ENCODE results near the gene TMEM114. TPM values are rescaled to one million over a fixed set of nuclear protein-coding genes. Genes with fewer than 3 reads are reported as not detected.

The TMEM114 gene
- total RNA-seq (2014; rRNA removed; shearing (Covaris generic)) (not detected in 2 replicates), polyA plus RNA-seq (2016; fragmentation: Nextera tagmentation; extraction: Ambion mirVana) (not detected in 2 replicates)

DNA sequence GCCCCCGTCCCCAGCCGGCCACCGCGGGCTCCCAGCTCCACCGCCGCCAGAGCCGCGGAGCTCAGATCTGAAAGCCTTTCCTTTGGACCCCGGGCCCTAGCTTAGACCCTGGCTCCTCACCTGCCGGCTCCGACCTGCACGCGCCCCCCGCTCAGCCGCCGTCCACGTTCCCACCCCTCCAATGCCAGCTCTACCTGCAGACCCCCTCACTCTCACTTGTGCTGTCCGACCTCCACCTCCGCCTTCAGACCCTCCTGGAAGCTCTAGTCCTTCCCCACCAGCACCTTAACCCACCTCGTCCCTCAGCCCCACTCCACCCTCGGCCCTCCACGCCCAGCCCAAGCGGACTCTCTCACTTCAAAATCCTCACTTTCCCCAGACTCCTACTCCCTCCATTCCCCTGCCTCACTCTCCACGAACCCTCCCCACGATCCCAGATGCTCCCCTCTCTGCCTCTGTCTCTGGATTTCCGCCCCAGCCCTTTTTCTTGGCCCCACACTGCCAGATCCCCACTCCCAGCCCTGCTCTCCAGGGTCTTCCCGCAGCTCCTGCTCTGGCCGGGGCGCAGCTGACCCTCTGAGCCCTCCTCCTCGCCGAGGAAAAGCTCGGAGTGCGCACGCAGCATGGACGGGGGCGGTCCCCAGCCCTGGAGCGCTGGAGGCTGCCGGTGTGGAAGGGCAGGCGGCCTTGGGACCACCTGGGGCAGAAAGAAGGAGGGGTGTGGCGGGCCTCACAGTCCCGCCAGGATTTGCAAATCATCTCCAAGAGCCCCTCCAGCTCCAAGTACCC, at the start of gene TMEM114:
Gene TMEM114 (minus strand): TSS at position 612 of the 789 bp plus-strand sequence. CDS start 673 bp downstream, outside the sequence.
- Histone ChIP-seq H3K27me3 (replicated peaks; ENCODE audit: insufficient read depth) (peaks cover 40% of the 10 kb centered on the region), H3K4me2 (ENCODE audit: unreplicated experiment) (no peak within 1 kb of the TSS), H3F3A (ENCODE audit: insufficient read depth) (no peaks in the 10 kb centered on the region), H3K9me2 (ENCODE audit: insufficient read depth) (no peaks in the 10 kb centered on the region), H3K9me3 (ENCODE audit: low read depth) (no peaks in the 10 kb centered on the region), H3K27ac (no peak within 1 kb of the TSS), H3K9ac (no peak within 1 kb of the TSS), H3K4me3 (no peak within 1 kb of the TSS), H3K36me3 (ENCODE audit: low read depth) (no peaks in the 10 kb centered on the region), H4K20me1 (ENCODE audit: insufficient read depth) (no peaks in the 10 kb centered on the region), H2AFZ (no peak within 1 kb of the TSS), H3K79me2 (ENCODE audit: insufficient read depth) (no peaks in the 10 kb centered on the region), H3K4me1 (ENCODE audit: insufficient read depth) (no peaks in the 10 kb centered on the region)
- 1 to 4% methylated on average over 30 to 34 of the region's 41 CpGs for WGBS, 2 experiments (ENCODE audit: low coverage in 1 of 2, low lambda C conversion rate in 2 of 2, missing lambda C conversion rate in 2 of 2)
- no peak for DNase-seq
- TF ChIP-seq EZH2phosphoT487 (IDR thresholded peaks at IDR 0.05; ENCODE audit: insufficient read depth, low read depth) (no peak), EZH2 (IDR thresholded peaks at IDR 0.05; ENCODE audit: insufficient read depth, poor library complexity, severe bottlenecking) (no peak)
- in situ Hi-C loops (cut with MboI), result no loop called here

DNA sequence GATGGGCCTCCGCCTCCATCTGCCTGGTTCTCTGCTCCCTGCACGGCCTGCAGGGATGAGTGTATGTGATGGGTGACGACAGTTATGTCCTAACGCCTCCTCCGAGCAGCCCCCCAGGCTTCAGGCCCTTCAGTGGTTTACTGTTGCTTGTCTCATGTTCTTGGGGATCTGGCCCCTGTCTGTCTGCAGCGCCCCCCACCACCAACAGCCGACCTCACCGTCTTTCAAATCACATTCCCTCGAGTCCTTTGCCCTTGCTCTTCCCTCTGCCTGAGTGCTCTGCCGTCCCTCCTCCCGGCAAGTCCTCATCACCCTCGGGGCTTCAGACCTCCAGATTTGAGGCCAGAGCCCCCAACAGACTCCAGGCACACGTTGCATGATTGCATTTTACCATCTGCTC, 49.4 kb upstream of the TMEM114 start:
- no peaks in the 10 kb centered on the region for H3F3A ChIP-seq (ENCODE audit: insufficient read depth)
- peaks cover 54% of the 10 kb centered on the region; the same call in 1 of the 2 replicates for H3K36me3 ChIP-seq (ENCODE audit: low read depth)
- TF ChIP-seq EZH2 (IDR thresholded peaks at IDR 0.05; ENCODE audit: insufficient read depth, poor library complexity, severe bottlenecking) (no peak), EZH2phosphoT487 (IDR thresholded peaks at IDR 0.05; ENCODE audit: insufficient read depth, low read depth) (no peak)
- no peak overlapping the region for H3K4me2 ChIP-seq (ENCODE audit: unreplicated experiment)
- no peaks in the 10 kb centered on the region for H3K9me2 ChIP-seq (ENCODE audit: insufficient read depth)
- 64 to 77% methylated on average over 9 to 11 of the region's 13 CpGs for WGBS, 2 experiments (ENCODE audit: low coverage in 1 of 2, low lambda C conversion rate in 2 of 2, missing lambda C conversion rate in 2 of 2)
- no peaks in the 10 kb centered on the region for H3K79me2 ChIP-seq (ENCODE audit: insufficient read depth)
- no peak overlapping the region for H3K4me3 ChIP-seq
- in situ Hi-C loops (cut with MboI), result no loop called here
- H3K27me3 ChIP-seq (replicated peaks; ENCODE audit: insufficient read depth), result no peaks in the 10 kb centered on the region
- no peak overlapping the region for H3K9ac ChIP-seq
- H4K20me1 ChIP-seq (ENCODE audit: insufficient read depth), result no peaks in the 10 kb centered on the region
- H3K4me1 ChIP-seq (ENCODE audit: insufficient read depth), result no peaks in the 10 kb centered on the region
- DNase-seq, result no peak
- H3K27ac ChIP-seq, result no peak overlapping the region
- H2AFZ ChIP-seq, result no peak overlapping the region
- H3K9me3 ChIP-seq (ENCODE audit: low read depth), result no peaks in the 10 kb centered on the region

DNA sequence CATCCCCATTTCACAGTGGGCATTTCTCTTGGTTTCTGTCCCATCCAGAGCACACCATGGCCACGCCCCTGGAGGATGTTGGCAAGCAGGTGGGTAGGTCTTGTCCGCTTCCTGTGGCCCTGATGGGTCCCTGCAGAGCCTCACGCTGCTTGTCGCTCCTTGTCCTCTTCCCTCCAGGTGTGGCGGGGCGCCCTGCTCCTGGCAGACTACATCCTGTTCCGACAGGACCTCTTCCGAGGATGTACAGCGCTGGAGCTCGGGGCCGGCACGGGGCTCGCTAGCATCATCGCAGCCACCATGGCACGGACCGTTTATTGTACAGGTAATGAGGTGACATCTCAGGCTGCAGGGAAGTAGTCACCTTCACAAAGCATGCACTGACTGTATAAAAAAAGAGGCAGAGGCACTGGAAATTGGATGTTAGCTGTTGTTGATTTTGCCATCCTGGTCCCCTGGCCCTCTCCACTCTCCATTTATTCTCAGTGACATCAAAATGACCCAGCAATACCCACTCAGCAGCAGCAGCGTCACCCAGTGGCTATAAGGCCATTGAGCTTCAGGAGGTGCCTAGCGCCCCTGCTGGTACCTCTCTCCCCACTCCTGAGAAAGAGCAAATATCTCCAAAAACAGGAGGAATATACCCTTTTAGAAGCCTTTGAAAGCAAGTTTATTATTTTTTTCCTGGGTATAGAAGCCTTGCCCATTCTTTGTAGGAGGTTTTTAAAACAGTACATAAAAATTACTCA, 44.9 kb upstream of the TMEM114 start:
- TF ChIP-seq EZH2phosphoT487 (IDR thresholded peaks at IDR 0.05; ENCODE audit: insufficient read depth, low read depth), result no peak
- TF ChIP-seq EZH2 (IDR thresholded peaks at IDR 0.05; ENCODE audit: insufficient read depth, poor library complexity, severe bottlenecking), result no peak
- Histone ChIP-seq H3K9ac (no peak overlapping the region), H2AFZ (no peak overlapping the region), H4K20me1 (ENCODE audit: insufficient read depth) (no peaks in the 10 kb centered on the region), H3K79me2 (ENCODE audit: insufficient read depth) (peaks cover 8% of the 10 kb centered on the region; the same call in 1 of the 2 replicates), H3K27ac (no peak overlapping the region), H3K36me3 (ENCODE audit: low read depth) (peaks cover 42% of the 10 kb centered on the region; the same call in 1 of the 2 replicates), H3F3A (ENCODE audit: insufficient read depth) (no peaks in the 10 kb centered on the region), H3K4me3 (no peak overlapping the region), H3K4me1 (ENCODE audit: insufficient read depth) (no peaks in the 10 kb centered on the region), H3K4me2 (ENCODE audit: unreplicated experiment) (no peak overlapping the region), H3K9me3 (ENCODE audit: low read depth) (no peaks in the 10 kb centered on the region), H3K9me2 (ENCODE audit: insufficient read depth) (no peaks in the 10 kb centered on the region), H3K27me3 (replicated peaks; ENCODE audit: insufficient read depth) (no peaks in the 10 kb centered on the region)
- peak; percentile 58 for DNase-seq
- in situ Hi-C loops (cut with MboI), result no loop called here
- 87 to 88% methylated on average over 18 of the region's 18 CpGs for WGBS, 2 experiments (ENCODE audit: low coverage in 1 of 2, low lambda C conversion rate in 2 of 2, missing lambda C conversion rate in 2 of 2)

DNA sequence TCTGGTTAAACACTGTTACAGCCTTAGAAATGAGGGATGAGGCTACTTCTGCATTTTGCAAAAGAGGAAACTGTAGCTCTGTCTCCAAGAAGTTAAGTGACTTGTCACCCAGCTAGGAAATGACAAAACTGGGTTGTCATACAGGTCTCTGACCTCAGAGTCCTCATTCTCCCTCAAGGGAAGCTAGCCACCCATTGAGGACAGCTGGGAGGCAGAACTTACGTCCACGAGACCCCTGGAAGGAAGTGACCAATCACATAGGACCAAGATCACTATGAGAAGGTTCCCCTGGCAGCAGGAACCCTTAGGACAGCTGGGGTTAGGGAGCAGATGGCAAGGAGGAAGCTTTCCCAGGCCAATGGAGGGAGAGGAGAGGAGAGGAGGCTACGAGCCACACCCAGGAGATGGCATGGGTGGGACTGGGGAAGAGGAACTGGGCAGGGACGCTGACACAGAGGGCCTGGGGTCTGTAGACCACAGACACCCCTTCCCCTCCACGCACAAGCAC, 42.4 kb upstream of the TMEM114 start:
- DNase-seq, result no peak
- peaks cover 42% of the 10 kb centered on the region; the same call in 1 of the 2 replicates for H3K36me3 ChIP-seq (ENCODE audit: low read depth)
- H3K4me1 ChIP-seq (ENCODE audit: insufficient read depth), result no peaks in the 10 kb centered on the region
- WGBS, 2 experiments (ENCODE audit: low coverage in 1 of 2, low lambda C conversion rate in 2 of 2, missing lambda C conversion rate in 2 of 2), result 86 to 89% methylated on average over 5 of the region's 5 CpGs
- TF ChIP-seq EZH2phosphoT487 (IDR thresholded peaks at IDR 0.05; ENCODE audit: insufficient read depth, low read depth), result no peak
- no peak for TF ChIP-seq EZH2 (IDR thresholded peaks at IDR 0.05; ENCODE audit: insufficient read depth, poor library complexity, severe bottlenecking)
- H3K79me2 ChIP-seq (ENCODE audit: insufficient read depth), result peaks cover 14% of the 10 kb centered on the region; the same call in 1 of the 2 replicates
- no peak overlapping the region for H2AFZ ChIP-seq
- no peaks in the 10 kb centered on the region for H3K27me3 ChIP-seq (replicated peaks; ENCODE audit: insufficient read depth)
- H3K27ac ChIP-seq, result no peak overlapping the region
- no peak overlapping the region for H3K9ac ChIP-seq
- H3K9me3 ChIP-seq (ENCODE audit: low read depth), result no peaks in the 10 kb centered on the region
- H3K4me3 ChIP-seq, result no peak overlapping the region
- no peak overlapping the region for H3K4me2 ChIP-seq (ENCODE audit: unreplicated experiment)
- in situ Hi-C loops (cut with MboI), result no loop called here
- H3F3A ChIP-seq (ENCODE audit: insufficient read depth), result no peaks in the 10 kb centered on the region
- H4K20me1 ChIP-seq (ENCODE audit: insufficient read depth), result no peaks in the 10 kb centered on the region
- H3K9me2 ChIP-seq (ENCODE audit: insufficient read depth), result no peaks in the 10 kb centered on the region
